Ovary (tissue), 9 donors: ENCODE measurements around the gene ATP5IF1. TPM values are rescaled to one million over a fixed set of nuclear protein-coding genes. Genes with fewer than 3 reads are reported as not detected.
A peak's percentile ranks its signal among the peaks of the same experiment; 100 is the strongest.

Source experiments
- DNase-seq, 5 donors: peaks; one replicate each; pipeline ENCODE4 v3.0.0-alpha.2; 2019 to 2020
- H3K27ac ChIP-seq, 2 donors: fragments of 200-600 bp; one replicate each; pipeline versions ENCODE4 v1.5.1 to v1.8.0; 2019 to 2022
- H3K27me3 ChIP-seq: fragments of 200-600 bp; one replicate; pipeline ENCODE4 v1.8.0; 2022
- H3K36me3 ChIP-seq: fragments of 200-600 bp; sonication (generic); one replicate; pipeline ENCODE4 v1.5.1; 2019
- H3K4me1 ChIP-seq: one replicate; pipeline ENCODE4 v1.8.1; 2013; ENCODE audit warnings: mild to moderate bottlenecking, moderate library complexity; ENCODE audit not compliant: insufficient read depth
- H3K4me3 ChIP-seq: fragments of 200-600 bp; sonication (generic); one replicate; pipeline ENCODE4 v1.5.1; 2017
- H3K9me3 ChIP-seq, 2 donors: fragments of 200-600 bp in 1 of 2; sonication (generic) in 1 of 2; one replicate each; pipeline versions ENCODE4 v1.5.1 to v1.8.1; 2013 to 2019; ENCODE audit warnings: mild to moderate bottlenecking in 1 of 2, moderate library complexity in 1 of 2
- EP300 ChIP-seq: sonication (generic); formaldehyde crosslinking; IDR thresholded peaks from one replicate; pipeline ENCODE4 v1.6.1; 2017; ENCODE audit warnings: antibody characterized with exemption
- POLR2A ChIP-seq: fragments of 450-650 bp; IDR thresholded peaks from one replicate; pipeline ENCODE4 v1.6.1; 2017; ENCODE audit warnings: antibody characterized with exemption, mild to moderate bottlenecking, moderate library complexity
- WGBS, 3 donors: extraction: QIAGEN DNeasy Blood & Tissue Kit in 1 of 3; methylation state at CpG; one replicate each; pipeline versions ENCODE4 v1.1.5 to v1.1.7; 2013 to 2017; 5-methylcytosine and 5-hydroxymethylcytosine counted together
- intact Hi-C, 4 donors: fragments of 100-400 bp; cut with DNase I; formaldehyde crosslinking; loops; one replicate each; pipeline versions ENCODE4 v1.11.0 to v1.15.1; 2022 to 2023
- polyA plus RNA-seq, 2 donors: library from polyadenylated mRNA; stranded (reverse); fragments of 200-250 nt in 1 of 2; fragments of 350-450 nt in 1 of 2; fragmentation: Illumina TruSeq in 1 of 2; extraction: RNeasy Lipid Tissue Mini Kit (QIAGEN cat#74804) in 1 of 2; gene quantifications; one replicate each; pipeline ENCODE4 v1.2.3, GENCODE V29; 2013 to 2014
- total RNA-seq, 7 donors: library from RNA; depleted of rRNA in 2 of 7; stranded (reverse); fragments of >200 nt in 2 of 7; fragmentation: NEBNext Ultra II Directional in 3 of 7; extraction: Animal tissue kit (Norgen Biotek cat#: 25700) in 3 of 7; gene quantifications; one replicate each; pipeline versions ENCODE4 v1.1.0 to v1.2.4, GENCODE V29; 2016 to 2023
- TF ChIP-seq, protein P1 (sequence below), 3 donors: fragments of 450-650 bp in 2 of 3; fragments of 200-600 bp in 1 of 3; IDR thresholded peaks; one replicate each; pipeline versions ENCODE4 v1.5.1 to v1.8.0; 2016 to 2022; ENCODE audit warnings: antibody characterized with exemption in 3 of 3, mild to moderate bottlenecking in 1 of 3
- donor health status: DM: no; HTN: no; CAD: no; lungs with moderate emphysema.
- donor health status: DM: no; HTN: no; CAD: no.
- donor health status: Bipolar disorder and iron deficiency.
- donor health status: DM: yes; HTN: yes; CAD: no.
- donor health status: DM: no; HTN: no; CAD: no.
- donor health status: DM: yes; HTN: yes; CAD: no.

ATP5IF1 gene
- total and polyA plus RNA-seq, 9 donors, result 87.2 to 226 (median 101) TPM

DNA sequence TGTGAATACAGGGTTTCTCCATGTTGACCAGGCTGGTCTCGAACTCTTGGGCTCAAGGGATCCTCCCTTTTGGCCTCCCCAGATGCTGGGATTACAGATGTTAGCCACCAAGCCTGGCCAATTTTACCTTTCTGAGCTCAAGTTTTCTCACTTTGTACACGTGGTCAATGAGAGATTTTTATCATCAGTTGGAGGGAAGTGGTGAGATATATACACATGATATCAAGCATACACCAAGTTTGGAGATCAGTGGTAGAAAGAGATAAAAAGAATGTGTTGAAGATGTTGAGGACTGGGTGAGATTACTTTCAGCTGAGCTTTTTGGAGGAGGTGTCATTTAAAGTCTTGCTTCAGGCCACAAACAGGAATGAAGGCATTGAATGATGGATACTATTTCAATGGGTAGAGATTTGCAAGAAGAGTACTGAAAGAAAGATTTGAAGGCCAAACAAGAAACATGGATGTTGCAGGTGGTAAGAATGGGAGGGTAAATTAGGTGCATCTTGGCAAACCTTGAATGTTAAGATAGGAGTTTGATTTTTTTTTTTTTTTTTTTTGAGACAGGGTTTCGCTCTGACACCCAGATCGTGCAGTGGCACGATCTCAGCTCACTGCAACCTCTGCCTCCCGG is 20.4 kb downstream of the ATP5IF1 start:
- intact Hi-C loops, result loop anchor here in 2 of 4 donors (10.0 kb wide), 2 partner anchors 88 to 108 kb away; partner anchors contain the start of gene PHACTR4 (in 1 of the 2)
- TF ChIP-seq, protein P1, sequence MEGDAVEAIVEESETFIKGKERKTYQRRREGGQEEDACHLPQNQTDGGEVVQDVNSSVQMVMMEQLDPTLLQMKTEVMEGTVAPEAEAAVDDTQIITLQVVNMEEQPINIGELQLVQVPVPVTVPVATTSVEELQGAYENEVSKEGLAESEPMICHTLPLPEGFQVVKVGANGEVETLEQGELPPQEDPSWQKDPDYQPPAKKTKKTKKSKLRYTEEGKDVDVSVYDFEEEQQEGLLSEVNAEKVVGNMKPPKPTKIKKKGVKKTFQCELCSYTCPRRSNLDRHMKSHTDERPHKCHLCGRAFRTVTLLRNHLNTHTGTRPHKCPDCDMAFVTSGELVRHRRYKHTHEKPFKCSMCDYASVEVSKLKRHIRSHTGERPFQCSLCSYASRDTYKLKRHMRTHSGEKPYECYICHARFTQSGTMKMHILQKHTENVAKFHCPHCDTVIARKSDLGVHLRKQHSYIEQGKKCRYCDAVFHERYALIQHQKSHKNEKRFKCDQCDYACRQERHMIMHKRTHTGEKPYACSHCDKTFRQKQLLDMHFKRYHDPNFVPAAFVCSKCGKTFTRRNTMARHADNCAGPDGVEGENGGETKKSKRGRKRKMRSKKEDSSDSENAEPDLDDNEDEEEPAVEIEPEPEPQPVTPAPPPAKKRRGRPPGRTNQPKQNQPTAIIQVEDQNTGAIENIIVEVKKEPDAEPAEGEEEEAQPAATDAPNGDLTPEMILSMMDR (IDR thresholded peaks at IDR 0.05), result no peak
- TF ChIP-seq POLR2A (no peak), EP300 (no peak)
- Histone ChIP-seq H3K27ac (no peak overlapping the region), H3K27me3 (no peaks in the 10 kb centered on the region), H3K9me3 (no peaks in the 10 kb centered on the region), H3K36me3 (no peaks in the 10 kb centered on the region), H3K4me1 (peaks cover 4% of the 10 kb centered on the region), H3K4me3 (no peak overlapping the region)
- no peak for DNase-seq
- 77 to 83% (median 77%) methylated on average over 6 of the region's 6 CpGs for WGBS, 3 donors

DNA sequence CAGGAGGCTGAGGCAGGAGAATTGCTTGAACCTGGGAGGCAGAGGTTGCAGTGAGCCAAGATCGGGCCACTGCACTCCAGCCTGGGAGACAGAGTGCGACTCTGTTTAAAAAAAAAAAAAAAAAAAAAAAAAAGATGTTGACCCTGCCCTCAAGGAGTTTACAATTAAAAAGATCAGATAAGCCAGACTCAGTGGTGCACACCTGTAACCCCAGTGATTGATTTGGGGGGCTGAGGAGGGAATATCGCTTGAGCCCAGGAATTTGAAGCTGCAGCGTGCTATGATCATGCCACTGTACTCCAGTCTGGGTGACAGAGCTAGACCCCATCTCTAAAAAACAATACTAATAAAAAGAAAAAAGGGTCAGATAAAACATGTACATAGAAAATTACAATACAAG is 21.8 kb downstream of the ATP5IF1 start:
- Histone ChIP-seq H3K4me1 (peaks cover 6% of the 10 kb centered on the region), H3K27me3 (no peaks in the 10 kb centered on the region), H3K36me3 (no peaks in the 10 kb centered on the region), H3K9me3 (no peaks in the 10 kb centered on the region), H3K4me3 (no peak overlapping the region), H3K27ac (no peak overlapping the region)
- no peak for DNase-seq
- TF ChIP-seq, protein P1 (IDR thresholded peaks at IDR 0.05), result no peak
- TF ChIP-seq POLR2A (no peak), EP300 (no peak)
- intact Hi-C loops, result loop anchor here in 2 of 4 donors (10.0 kb wide), 2 partner anchors 87 to 107 kb away; partner anchors contain the start of gene PHACTR4 (in 1 of the 2)
- WGBS, 3 donors, result 92 to 97% (median 93%) methylated on average over 4 of the region's 4 CpGs

DNA sequence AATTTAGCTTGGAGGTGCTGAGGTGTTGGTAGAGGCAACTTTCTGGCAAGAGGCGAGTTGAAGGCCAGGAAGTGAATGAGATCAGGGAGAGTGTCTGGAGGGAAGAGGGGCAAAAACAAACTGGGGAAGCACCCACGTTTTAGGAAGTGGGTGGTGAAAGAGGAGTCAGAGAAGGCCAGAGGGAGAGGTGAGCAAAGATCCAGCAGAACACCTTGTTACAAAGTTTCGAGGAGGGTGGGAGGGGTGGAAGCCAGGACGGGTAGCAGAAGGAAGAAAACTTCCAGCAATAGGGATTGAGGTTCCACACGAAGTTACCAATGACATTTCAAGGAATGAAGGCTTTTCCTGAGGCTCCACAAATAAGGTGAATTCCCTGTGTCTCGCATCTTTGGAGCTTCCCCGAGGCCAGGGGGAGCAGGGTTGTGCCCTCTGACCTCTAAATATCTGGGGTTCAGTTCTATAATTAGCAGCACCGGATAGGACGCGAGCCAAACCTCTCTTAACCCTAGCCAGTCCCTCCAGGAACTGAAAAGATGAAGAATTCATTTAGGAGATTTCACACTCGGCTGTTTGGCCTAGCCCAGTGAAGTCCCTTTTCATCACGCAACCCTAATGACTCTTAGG is 22.8 kb downstream of the ATP5IF1 start:
- H3K27ac ChIP-seq, result no peak overlapping the region
- H3K4me3 ChIP-seq, result peak overlapping the region; percentile 14
- no peak for DNase-seq
- intact Hi-C loops, result loop anchor here in 2 of 4 donors (10.0 kb wide), 2 partner anchors 86 to 106 kb away; partner anchors contain the start of gene PHACTR4 (in 1 of the 2)
- no peaks in the 10 kb centered on the region for H3K36me3 ChIP-seq
- H3K27me3 ChIP-seq, result no peaks in the 10 kb centered on the region
- no peak for TF ChIP-seq POLR2A
- TF ChIP-seq, protein P1 (IDR thresholded peaks at IDR 0.05), result no peak
- TF ChIP-seq EP300, result no peak
- 2 to 4% (median 3%) methylated on average over 12 of the region's 12 CpGs for WGBS, 3 donors
- H3K4me1 ChIP-seq, result peaks cover 9% of the 10 kb centered on the region
- H3K9me3 ChIP-seq, result no peaks in the 10 kb centered on the region

DNA sequence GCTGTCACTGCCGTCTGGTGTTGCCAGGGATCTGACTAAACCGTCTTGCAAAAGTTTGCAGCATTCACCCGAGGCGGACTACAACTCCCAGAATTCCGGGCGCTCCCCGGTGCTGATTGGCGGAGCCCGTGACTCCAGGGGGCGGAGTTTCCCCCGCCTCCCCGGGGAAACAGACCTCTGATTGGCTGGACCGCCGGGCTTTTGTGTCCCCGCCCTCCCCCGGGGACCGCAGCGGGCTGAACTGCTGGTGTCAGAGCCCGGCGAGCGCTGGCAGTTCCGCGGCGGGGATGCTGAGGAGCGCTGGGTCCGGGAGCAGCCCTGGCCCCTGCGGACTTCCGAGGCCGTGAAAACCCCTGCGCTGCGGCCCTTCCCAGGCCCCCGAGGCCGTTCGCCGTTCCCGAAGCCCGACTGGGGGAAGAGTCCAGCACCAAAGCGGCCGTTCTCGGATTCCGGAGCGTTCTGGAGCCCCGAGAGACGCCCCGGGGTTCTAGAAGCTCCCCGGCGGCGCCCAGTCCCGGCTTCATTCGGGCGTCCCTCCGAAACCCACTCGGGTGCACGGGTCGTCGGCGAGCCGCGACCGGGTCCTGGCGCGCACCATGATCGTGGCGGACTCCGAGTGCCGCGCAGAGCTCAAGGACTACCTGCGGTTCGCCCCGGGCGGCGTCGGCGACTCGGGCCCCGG is 23.5 kb downstream of the ATP5IF1 start, which contains the start of gene SESN2:
Gene SESN2 (plus strand): TSS at position 267 of the 682 bp plus-strand sequence. CDS start 330 bp downstream, at position 597.
- TF ChIP-seq, protein P1 (IDR thresholded peaks at IDR 0.05), result no peak
- TF ChIP-seq EP300, result peak; percentile 10
- TF ChIP-seq POLR2A, result peak; percentile 99
- Histone ChIP-seq H3K4me1 (peaks cover 10% of the 10 kb centered on the region), H3K27me3 (no peaks in the 10 kb centered on the region), H3K27ac (peak within 1 kb of the TSS; percentile 85 to 89), H3K4me3 (peak within 1 kb of the TSS; percentile 99), H3K36me3 (no peaks in the 10 kb centered on the region), H3K9me3 (no peaks in the 10 kb centered on the region)
- peak; percentile 99 to 100 (median 99) for DNase-seq
- WGBS, 3 donors, result 0 to 1% (median 0%) methylated on average over 39 to 76 of the region's 76 CpGs
- intact Hi-C loops, result loop anchor here in 2 of 4 donors (10.0 kb wide), 2 partner anchors 85 to 105 kb away; partner anchors contain the start of gene PHACTR4 (in 1 of the 2)
